Measurements from ENCODE around the gene GRIN2A. TPM values are rescaled to one million over a fixed set of nuclear protein-coding genes. Genes with fewer than 3 reads are reported as not detected.

GRIN2A gene
- total and polyA plus RNA-seq, 2 donors (not counting 1 experiment from before 2014, with no cell fraction given), result 0.44 TPM; not detected in 1

GRCh38 chr16:9813665-9814064, 368.6 kb downstream of the GRIN2A start:
- DNase-seq, result no peak
- Histone ChIP-seq H3K9ac (ENCODE audit: low read length) (no peak overlapping the region), H3K4me1 (ENCODE audit: control insufficient read depth in 2 of 2, insufficient read depth in 2 of 2, low read length in 2 of 2) (no peaks in the 10 kb centered on the region), H3K4me2 (replicated peaks; ENCODE audit: low read depth, low read length, poor library complexity, severe bottlenecking) (no peak overlapping the region), H4K20me1 (ENCODE audit: control insufficient read depth, insufficient read depth, low read length, poor library complexity, severe bottlenecking) (no peaks in the 10 kb centered on the region), H3K79me2 (ENCODE audit: control insufficient read depth, insufficient read depth, low read length) (no peaks in the 10 kb centered on the region), H3K4me3 (ENCODE audit: control extremely low read depth in 1 of 5, extremely low read depth in 1 of 5, insufficient read depth in 1 of 5, low read depth in 2 of 5, low read length in 4 of 5) (no peak overlapping the region), H2AFZ (ENCODE audit: insufficient read depth, low read depth, low read length, poor library complexity, severe bottlenecking) (no peak overlapping the region), H3K36me3 (replicated peaks in 1 of 2; ENCODE audit: control extremely low read depth in 1 of 2, control insufficient read depth in 1 of 2, extremely low read depth in 1 of 2, insufficient read depth in 2 of 2, low read length in 1 of 2) (no peaks in the 10 kb centered on the region), H3K9me3 (ENCODE audit: control extremely low read depth in 1 of 3, control insufficient read depth in 2 of 3, insufficient read depth in 1 of 3, low read length in 2 of 3) (peaks cover 0 to 5% (median 0%) of the 10 kb centered on the region in 3 donors), H3K27me3 (replicated peaks in 1 of 4; ENCODE audit: control extremely low read depth in 1 of 4, control insufficient read depth in 3 of 4, insufficient read depth in 4 of 4, low read length in 3 of 4) (no peaks in the 10 kb centered on the region), H3K27ac (ENCODE audit: low read length in 2 of 2) (no peak overlapping the region)
- TF ChIP-seq EZH2 (IDR thresholded peaks at IDR 0.05; ENCODE audit: borderline replicate concordance, insufficient read depth, low read depth, low read length, poor library complexity, severe bottlenecking), result no peak
- no peak for TF ChIP-seq CTCF (IDR thresholded peaks at IDR 0.05)
- POLR2A ChIA-PET, result no interaction called here
- no peak overlapping the region for H3K4me3 Mint-ChIP-seq
- no peak overlapping the region for H3K27ac Mint-ChIP-seq
- peaks cover 6% of the 10 kb centered on the region for H3K27me3 Mint-ChIP-seq
- WGBS (ENCODE audit: insufficient coverage), result no CpG with 5 or more reads among the region's 4 CpGs
- intact Hi-C loops (cut with micrococcal nuclease), result no loop called here
- ATAC-seq (ENCODE audit: low read depth), result no peak
- no peaks in the 10 kb centered on the region for H3K4me1 Mint-ChIP-seq
- H3K9me3 Mint-ChIP-seq (ENCODE audit: insufficient read depth), result no peaks in the 10 kb centered on the region
- CTCF ChIA-PET, result no interaction called here

GRCh38 chr16:9808210-9808609, 374.0 kb downstream of the GRIN2A start:
- DNase-seq (no peak), ATAC-seq (ENCODE audit: low read depth) (no peak)
- no peaks in the 10 kb centered on the region for H3K4me1 Mint-ChIP-seq
- H4K20me1 ChIP-seq (ENCODE audit: control insufficient read depth, insufficient read depth, low read length, poor library complexity, severe bottlenecking), result no peaks in the 10 kb centered on the region
- CTCF ChIA-PET, result no interaction called here
- H3K27me3 ChIP-seq (replicated peaks in 1 of 4; ENCODE audit: control extremely low read depth in 1 of 4, control insufficient read depth in 3 of 4, insufficient read depth in 4 of 4, low read length in 3 of 4), result no peaks in the 10 kb centered on the region
- intact Hi-C loops (cut with micrococcal nuclease), result no loop called here
- no peak overlapping the region for H2AFZ ChIP-seq (ENCODE audit: insufficient read depth, low read depth, low read length, poor library complexity, severe bottlenecking)
- TF ChIP-seq CTCF (IDR thresholded peaks at IDR 0.05) (no peak), EZH2 (IDR thresholded peaks at IDR 0.05; ENCODE audit: borderline replicate concordance, insufficient read depth, low read depth, low read length, poor library complexity, severe bottlenecking) (no peak)
- H3K27me3 Mint-ChIP-seq, result no peaks in the 10 kb centered on the region
- H3K9me3 ChIP-seq (ENCODE audit: control extremely low read depth in 1 of 3, control insufficient read depth in 2 of 3, insufficient read depth in 1 of 3, low read length in 2 of 3), result peaks cover 0 to 5% (median 0%) of the 10 kb centered on the region in 3 donors
- H3K27ac Mint-ChIP-seq, result no peak overlapping the region
- H3K4me3 ChIP-seq (ENCODE audit: control extremely low read depth in 1 of 5, extremely low read depth in 1 of 5, insufficient read depth in 1 of 5, low read depth in 2 of 5, low read length in 4 of 5), result no peak overlapping the region
- WGBS (ENCODE audit: insufficient coverage), result 93% methylated on average over 3 of the region's 5 CpGs
- H3K9ac ChIP-seq (ENCODE audit: low read length), result no peak overlapping the region
- H3K27ac ChIP-seq (ENCODE audit: low read length in 2 of 2), result no peak overlapping the region
- H3K9me3 Mint-ChIP-seq (ENCODE audit: insufficient read depth), result no peaks in the 10 kb centered on the region
- no peaks in the 10 kb centered on the region for H3K4me1 ChIP-seq (ENCODE audit: control insufficient read depth in 2 of 2, insufficient read depth in 2 of 2, low read length in 2 of 2)
- H3K36me3 ChIP-seq (replicated peaks in 1 of 2; ENCODE audit: control extremely low read depth in 1 of 2, control insufficient read depth in 1 of 2, extremely low read depth in 1 of 2, insufficient read depth in 2 of 2, low read length in 1 of 2), result no peaks in the 10 kb centered on the region
- H3K4me2 ChIP-seq (replicated peaks; ENCODE audit: low read depth, low read length, poor library complexity, severe bottlenecking), result no peak overlapping the region
- H3K79me2 ChIP-seq (ENCODE audit: control insufficient read depth, insufficient read depth, low read length), result no peaks in the 10 kb centered on the region
- POLR2A ChIA-PET, result no interaction called here
- no peak overlapping the region for H3K4me3 Mint-ChIP-seq
